ENCODE measurements around the gene COLGALT1.
"Not testable (repeated sequence)": the region's sequence is repeated elsewhere in the genome, so short reads cannot be mapped to it uniquely, and the experiment has no call there.

COLGALT1 gene

GRCh38 chr19:17555480-17555928 is at the start of gene COLGALT1:
Gene COLGALT1 (plus strand): TSS chr19:17555649. CDS start chr19:17555714, 65 bp downstream.
- DNase-seq: peak; percentile 94

- no peak for DNase-seq
These were observed 48.7 kb upstream of the COLGALT1 start for GRCh38 chr19:17506745-17507144.

- not testable (repeated sequence) for DNase-seq
These were observed 46.9 kb upstream of the COLGALT1 start for GRCh38 chr19:17508558-17508933.

DNA sequence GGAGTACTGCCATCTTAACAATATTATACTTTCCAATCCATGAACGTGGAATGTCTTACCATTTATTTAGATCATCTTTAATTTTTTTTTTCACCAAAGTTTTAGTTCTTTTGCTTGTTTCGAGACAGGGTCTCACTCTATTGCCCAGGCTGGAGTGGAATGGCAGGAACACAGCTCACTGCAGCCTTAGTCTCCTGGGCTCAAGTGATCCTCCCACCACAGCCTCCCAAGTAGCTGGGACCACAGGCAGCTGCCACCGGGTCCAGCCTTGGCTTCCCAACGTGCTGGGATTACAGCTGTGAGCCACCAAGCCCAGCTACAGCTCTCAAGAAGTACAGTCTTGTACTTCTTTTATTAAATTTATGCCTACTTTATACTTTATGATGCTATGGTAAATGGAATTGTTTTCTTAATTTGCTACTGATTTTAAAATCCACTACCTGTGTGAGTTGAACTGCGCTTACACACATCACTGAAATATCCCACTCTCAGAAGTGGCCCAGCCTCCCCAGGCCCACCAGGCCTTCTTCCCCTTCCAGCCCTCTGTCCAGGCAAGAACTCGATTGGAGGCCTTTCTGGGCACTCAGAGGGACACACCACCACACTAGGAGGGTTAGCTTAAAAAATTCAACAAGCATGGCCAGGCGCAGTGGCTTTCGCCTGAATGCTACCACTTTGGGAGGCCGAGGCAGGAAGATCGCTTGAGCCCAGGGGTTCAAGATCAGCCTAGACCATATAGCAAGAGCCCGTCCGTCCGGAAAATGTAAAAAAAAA is 45.0 kb upstream of the COLGALT1 start:
- DNase-seq: no peak

GRCh38 chr19:17511724-17512573 is 43.5 kb upstream of the COLGALT1 start:
- DNase-seq: peak; percentile 71

DNA sequence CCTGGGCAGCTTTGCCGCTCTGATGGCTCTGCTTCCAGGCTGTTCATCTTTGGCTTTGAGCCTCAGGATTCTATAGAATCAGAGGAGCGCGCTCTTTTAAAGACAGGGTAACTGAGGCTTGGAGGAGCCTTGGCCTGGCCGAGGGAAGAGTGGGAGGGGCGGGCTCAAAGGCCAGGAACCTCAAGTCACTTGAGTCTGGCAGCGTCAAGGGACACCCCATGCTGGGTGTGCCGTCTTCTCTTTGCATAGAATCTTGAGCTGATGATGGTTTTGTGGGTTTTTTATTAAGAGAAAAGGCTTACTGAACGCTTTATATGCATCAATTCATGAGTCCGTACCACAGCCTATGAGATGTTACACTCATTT is 42.9 kb upstream of the COLGALT1 start:
- DNase-seq: no peak

GRCh38 chr19:17515408-17516149 is 39.9 kb upstream of the COLGALT1 start:
- DNase-seq: no peak

GRCh38 chr19:17517898-17518297 is 37.6 kb upstream of the COLGALT1 start:
- no peak for DNase-seq

GRCh38 chr19:17518654-17519053 is 36.8 kb upstream of the COLGALT1 start:
- DNase-seq: not testable (repeated sequence)

- DNase-seq: no peak
These were observed 35.5 kb upstream of the COLGALT1 start for GRCh38 chr19:17519967-17520366.

DNA sequence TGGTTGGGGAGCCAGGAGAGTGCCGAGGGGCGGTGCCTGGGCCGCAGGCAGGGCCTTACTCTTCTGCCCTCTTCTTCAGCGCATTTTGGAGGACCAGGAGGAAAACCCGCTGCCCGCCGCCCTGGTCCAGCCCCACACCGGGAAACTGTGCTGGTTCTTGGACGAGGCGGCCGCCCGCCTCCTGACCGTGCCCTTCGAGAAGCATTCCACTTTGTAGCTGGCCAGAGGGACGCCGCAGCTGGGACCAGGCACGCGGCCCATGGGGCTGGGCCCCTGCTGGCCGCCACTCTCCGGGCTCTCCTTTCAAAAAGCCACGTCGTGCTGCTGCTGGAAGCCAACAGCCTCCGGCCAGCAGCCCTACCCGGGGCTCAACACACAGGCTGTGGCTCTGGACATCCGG is 34.6 kb upstream of the COLGALT1 start:
- no peak for DNase-seq

- peak; percentile 36 for DNase-seq
These were observed 32.2 kb upstream of the COLGALT1 start for GRCh38 chr19:17522988-17523872.

- DNase-seq: no peak
These were observed 30.8 kb upstream of the COLGALT1 start for GRCh38 chr19:17524651-17525050.

DNA sequence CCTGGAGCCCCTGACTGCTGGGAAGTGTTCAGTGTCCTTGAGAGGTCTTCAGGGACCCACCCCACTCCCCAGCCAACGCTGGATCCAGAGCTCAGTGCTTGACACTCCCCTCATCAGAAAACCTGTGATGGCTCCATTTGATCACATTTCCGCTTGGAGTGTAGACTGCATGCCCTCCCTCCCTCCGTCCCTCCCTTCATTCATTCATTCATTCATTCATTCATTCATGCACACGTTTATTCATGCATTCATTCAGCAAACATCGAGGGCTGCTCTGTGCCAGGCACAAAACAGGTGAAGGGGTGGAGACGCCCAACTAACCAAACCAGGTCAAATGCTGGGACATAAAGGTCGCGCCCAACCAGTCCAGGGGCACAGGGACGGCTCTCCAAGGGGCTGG is 30.3 kb upstream of the COLGALT1 start:
- DNase-seq: no peak

DNA sequence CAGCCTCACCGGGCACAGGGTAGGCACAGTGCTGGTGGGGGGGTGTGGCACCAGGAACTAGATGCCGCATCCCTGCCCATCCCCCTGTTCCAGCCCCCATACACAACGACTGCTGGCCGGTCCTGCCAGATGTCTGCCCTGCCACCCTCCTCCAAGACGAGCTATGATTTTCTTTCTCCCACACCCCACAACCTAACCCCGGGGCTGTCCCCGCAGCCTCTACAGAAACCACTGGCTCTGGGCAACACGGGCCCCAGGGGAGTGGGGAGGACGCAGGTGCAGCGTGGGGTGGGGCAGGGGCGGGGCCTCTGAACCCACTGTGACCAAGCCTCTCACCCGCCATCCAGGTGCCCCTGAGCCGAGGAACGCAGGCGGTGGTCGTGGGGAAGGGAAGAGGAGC is 28.5 kb upstream of the COLGALT1 start:
- no peak for DNase-seq

GRCh38 chr19:17527326-17527725 is 28.1 kb upstream of the COLGALT1 start:
- DNase-seq: no peak

GRCh38 chr19:17528610-17529009 is 26.8 kb upstream of the COLGALT1 start:
- no peak for DNase-seq

- DNase-seq: no peak
These were observed 25.9 kb upstream of the COLGALT1 start for GRCh38 chr19:17529239-17530158.

DNA sequence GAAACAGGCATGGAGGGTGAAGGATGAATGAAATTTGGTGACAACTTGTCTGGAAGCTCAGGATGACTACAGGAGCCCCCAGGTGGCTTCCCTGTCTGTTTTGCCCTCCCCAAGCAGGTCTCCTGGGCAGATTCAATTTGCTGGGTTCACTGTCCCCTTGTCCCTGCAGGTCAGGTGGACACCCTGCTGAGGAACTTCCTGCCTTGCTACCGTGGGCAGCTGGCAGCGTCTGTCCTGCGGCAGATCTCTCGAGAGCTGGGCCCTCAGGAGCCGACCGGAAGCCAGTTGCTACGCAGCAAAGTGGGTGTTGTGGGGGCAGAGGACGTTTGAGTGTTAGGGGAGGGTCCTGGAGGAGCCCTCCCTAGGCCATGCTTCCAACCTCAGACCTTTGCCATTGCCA is 24.9 kb upstream of the COLGALT1 start:
- no peak for DNase-seq

DNA sequence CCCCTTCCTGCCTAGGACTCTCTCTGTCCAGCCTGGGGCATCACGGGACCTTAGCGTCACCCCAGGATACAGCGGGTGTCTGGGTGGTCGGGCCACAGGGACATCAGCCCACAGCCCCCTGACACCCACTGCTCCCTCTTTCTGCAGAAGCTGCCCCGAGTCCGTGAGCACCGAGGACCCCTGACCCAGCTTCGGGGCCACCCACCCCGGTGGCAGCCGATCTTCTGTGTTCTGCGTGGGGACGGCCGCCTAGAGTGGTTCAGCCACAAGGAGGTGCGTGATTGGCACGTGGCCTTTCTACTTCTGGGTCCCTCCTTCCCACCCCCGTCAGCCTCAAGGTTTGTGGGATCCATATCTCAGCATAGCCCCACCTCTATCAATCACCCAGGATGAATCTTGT is 23.3 kb upstream of the COLGALT1 start:
- DNase-seq: no peak

DNA sequence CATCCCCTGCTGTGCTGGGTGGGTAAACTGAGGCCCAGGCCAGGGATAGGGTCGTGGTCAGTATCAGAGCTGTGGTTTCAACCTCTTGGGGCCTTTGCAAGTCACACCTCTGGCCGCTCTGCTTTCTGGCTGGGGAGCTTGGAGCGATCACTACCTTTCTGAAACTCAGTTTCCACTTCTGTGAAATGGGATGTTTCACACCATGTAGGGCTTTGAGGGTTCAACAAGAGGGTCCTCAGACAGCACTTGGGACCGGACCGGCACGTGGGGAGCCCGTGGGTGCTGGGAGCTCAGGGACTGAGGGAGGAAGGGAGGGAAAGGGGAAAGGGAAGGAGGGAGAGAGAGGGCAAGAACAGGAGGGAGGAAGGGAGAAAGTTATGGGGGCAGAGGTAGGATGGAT is 22.9 kb upstream of the COLGALT1 start:
- no peak for DNase-seq
